Left forelimb (tissue), 1 donor: ENCODE data around the gene FOLR3.
A peak's percentile ranks its signal among the peaks of the same experiment; 100 is the strongest.
"Not testable (repeated sequence)": the region's sequence is repeated elsewhere in the genome, so short reads cannot be mapped to it uniquely, and the experiment has no call there.

Source experiments
- DNase-seq: peaks from one replicate; pipeline ENCODE4 v3.0.0-alpha.2; 2018; ENCODE audit warnings: low spot score

FOLR3 gene

GRCh38 chr11:72123117-72123653 lies 12.3 kb upstream of the FOLR3 start:
- DNase-seq = peak; percentile 1

- DNase-seq = no peak
These were observed 11.5 kb upstream of the FOLR3 start for GRCh38 chr11:72124046-72124445.

DNA sequence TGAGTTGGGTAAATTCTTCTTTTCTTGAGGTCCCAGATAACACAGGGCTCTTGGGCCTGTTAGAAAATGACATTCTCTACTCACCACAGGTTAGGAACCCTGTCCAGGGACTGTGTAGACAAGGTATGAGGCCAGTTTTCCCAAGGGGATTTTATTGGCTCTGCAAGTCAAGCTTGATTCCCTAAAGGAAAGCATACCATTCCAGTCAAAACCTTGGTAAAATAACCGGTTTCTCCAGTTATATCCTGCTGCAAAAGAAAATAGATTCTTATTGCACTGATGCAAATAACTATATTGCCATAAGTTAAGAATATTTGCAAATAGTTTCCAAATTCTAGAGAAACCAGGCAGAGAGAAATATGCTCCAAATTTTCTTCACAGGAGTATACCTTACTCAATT lies 9.6 kb upstream of the FOLR3 start:
- DNase-seq = no peak

DNA sequence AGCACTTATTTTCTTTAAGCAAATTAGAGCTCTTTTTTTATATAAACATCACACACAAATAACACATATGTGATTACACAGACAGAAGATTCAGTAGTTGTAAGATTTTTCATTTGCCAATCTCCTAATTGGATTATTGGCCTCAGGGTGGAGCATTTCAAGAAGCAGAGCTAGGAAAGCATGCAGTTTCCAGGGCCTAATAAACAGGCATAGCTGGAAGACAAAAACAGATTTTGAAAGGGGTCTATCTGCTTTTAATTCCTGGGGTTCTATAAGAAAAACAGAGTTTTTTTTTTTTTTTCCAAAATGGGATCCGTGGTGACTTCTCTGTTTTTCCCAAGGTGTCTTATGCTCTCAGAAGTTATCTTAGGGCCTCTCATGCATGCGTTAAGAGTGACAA lies 7.6 kb upstream of the FOLR3 start:
- DNase-seq = no peak

DNA sequence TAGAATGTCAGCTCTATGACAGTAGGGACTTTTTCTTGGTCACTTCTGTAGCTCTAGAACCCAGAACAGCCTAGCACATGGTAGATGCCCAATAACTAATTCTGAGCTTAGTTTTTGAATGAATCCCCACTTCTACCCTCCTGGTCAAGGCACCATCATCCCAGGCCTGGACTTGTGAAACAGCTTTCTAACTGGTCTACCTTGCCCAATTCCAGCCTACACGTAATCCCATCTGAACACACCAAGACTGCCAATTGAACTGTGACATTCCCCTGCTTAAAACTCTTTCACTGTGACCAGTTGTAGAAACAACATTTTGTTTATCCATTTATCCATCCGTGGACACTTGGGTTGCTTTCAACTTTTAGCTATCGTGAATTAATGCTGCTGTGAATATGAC lies 6.1 kb upstream of the FOLR3 start:
- DNase-seq = no peak

DNA sequence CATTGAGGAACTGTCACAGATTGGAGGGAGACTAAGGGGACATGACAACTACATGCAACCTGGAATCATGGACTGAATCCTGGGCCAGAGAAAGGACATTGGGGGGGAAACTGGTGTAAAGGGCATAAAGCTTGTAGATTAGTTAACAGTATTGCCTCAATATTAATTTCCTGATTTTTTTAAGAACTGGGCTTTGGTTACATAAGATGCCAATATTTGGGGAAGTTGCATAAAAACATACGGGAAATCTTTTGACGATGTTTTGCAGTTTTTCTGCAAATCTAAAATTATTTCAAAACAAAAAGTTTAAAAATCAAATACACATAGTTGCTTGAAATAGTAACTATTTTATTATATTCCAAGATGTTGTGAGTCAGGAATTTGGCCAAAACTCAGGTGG lies 2.9 kb upstream of the FOLR3 start:
- DNase-seq = no peak

- DNase-seq = no peak
These were observed 562 bp downstream of the FOLR3 start for GRCh38 chr11:72135891-72136683.

DNA sequence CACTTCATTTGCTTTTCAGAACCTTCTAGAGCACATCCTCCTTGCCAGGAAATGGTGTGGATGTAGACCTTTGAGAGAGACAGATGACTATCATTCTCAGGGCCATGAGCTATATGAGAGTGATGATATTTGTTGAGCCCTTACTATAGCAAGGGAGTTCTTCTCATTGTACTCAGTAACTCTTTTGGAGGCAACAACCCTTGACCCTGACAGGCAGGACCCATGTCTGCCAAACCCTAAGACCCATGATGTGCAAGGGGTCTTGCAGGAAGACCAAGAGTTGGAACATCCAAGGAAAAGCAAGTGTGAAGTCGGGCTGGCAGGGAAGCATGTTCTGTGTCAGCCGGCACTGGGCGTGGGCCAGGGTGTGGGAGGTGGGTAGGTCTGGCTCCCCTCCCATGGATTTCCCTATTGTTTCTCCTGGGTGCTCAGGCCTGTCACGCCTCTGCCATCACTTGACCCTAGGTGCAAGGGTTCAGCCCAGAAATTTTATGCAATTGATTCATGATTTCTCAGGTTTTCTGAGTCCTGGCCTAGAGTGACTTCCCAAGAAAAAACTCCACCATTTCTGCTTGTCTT lies 1.2 kb downstream of the FOLR3 start:
- no peak for DNase-seq

- no peak for DNase-seq
These were observed 3.4 kb downstream of the FOLR3 start for GRCh38 chr11:72138821-72139390.

DNA sequence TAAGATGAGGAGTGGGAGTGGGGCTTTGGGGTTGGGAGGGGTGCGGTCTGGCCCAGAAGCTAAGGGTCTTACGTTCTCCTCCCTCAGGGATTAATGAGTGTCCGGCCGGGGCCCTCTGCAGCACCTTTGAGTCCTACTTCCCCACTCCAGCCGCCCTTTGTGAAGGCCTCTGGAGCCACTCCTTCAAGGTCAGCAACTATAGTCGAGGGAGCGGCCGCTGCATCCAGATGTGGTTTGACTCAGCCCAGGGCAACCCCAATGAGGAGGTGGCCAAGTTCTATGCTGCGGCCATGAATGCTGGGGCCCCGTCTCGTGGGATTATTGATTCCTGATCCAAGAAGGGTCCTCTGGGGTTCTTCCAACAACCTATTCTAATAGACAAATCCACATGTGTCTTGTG lies 4.0 kb downstream of the FOLR3 start:
- no peak for DNase-seq

DNA sequence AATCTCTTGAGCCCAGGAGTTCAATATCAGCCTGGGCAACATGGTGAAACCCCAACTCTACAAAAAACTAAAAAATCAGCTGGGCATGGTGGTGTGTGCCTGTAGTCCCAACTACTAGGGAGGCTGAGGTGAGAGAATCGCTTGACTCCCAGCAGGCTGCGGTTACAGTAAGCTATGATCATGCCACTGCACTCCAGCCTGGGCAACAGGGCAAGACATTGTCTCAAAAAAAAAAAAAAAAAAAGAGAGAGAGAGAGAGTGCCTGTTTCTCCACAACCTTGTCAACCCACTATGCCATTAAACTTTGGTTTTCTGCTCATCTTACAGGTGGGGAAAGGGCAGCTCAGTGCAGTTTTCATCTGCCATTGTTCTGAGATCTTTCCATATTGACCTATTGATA lies 5.1 kb downstream of the FOLR3 start:
- DNase-seq = no peak

DNA sequence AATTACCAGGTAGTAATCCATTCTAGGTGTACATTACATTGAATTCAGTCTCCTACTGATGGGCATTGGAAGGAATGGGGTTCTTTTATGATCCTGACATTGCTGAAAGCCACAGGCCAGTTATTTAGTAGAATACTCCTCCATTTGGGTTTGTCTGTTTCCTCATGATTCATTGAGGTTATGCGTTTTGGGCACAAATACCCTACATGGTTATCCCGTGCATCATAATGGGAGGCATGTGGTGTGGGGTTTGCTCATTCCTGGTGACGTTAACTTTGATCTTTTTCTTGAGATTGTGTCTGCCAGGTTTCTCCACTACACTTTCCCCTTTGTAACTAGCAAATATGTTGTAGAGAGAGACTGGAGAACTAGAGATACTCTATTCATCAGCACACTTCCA lies 5.5 kb downstream of the FOLR3 start:
- DNase-seq = no peak

DNA sequence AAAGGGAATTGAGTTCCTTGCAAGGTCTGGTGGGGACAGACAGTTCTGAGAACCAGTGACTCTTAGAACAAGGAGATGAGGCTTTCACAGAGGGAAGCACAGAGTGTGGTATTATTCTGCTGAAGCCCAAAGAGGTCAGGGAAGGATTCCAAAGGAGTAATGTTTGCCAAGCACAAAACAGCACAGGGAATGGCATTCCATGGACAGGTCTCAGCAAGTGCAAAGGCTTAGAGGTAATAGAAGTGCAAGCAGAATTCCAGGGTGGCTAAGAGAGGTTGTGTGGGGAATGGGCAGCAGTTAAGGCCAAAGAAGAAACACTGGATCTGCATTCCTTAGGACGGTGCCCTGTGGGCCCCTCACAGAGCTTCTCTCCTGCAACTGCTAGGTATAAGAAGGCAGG lies 6.6 kb downstream of the FOLR3 start:
- DNase-seq = not testable (repeated sequence)

GRCh38 chr11:72142543-72142942 lies 7.0 kb downstream of the FOLR3 start:
- not testable (repeated sequence) for DNase-seq

DNA sequence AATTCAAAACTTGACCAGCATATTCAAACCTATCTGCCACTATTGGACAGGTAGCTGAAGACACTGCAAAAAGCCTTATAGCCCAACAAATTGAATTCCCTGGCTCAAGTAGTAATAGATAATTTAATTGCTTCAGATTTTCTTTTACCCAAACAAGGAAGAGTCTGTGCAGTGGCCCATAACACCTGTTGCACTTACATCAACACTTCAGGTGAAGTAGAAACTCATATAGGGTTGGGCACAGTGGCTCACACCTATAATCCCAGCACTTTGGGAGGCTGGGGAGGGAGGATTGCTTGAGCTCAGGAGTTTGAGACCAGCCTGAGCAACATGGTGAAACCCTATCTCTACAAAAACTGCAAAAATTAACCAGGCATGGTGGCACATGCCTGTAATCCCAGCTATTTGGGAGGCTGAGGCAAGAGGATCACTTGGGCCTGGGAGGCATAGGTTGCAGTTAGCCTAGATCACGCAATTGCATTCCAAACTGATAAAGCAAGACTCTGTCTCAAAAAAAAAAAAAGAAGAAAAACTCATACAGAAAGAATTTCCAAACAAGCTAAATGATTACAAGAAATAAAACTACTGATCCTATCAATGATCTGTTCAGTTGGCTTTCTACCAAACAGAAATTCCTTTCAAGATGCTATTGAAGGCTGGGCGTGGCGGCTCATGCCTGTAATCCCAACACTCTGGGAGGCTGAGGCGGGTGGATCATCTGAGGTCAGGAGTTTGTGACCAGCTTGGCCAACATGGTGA lies 9.5 kb downstream of the FOLR3 start:
- DNase-seq = no peak

DNA sequence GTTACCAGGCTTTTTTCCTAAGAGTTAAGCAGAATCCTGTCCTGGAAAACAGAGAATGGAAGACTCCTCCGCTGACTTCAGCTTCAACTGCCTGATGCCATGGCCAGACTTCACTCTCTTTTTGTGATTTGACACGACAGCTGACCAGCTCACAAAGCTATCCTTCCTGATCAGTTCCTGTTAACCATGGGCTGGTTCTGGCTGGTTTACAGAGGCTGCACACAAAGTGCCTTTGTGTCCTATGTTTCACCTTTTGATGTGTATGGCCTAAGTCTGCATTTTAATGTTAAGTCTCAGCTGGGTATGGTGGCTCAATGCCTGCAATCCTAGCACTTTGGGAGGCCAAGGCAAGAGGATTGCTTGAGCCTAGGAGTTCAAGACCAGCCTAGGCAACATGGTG lies 11.1 kb downstream of the FOLR3 start:
- no peak for DNase-seq

DNA sequence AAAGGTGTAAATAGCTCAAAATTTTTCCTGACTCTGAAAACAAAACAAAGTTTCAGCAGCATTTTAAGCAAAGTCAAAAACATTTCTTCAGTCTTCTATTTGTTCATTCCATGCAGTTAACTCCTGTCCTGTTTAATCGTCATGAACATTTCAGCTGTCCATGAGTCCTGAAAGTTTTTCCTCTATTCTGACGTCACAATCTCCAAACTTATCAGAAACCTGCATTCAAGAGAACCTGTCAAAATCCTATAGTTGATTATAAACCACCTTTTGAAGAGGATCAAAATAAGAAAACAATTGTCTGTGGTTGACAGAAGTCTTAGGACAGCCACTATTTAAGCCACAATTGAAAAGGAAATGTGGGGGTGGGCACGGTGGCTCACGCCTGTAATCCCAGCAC lies 15.4 kb downstream of the FOLR3 start:
- no peak for DNase-seq

GRCh38 chr11:72153874-72154273 lies 18.3 kb downstream of the FOLR3 start:
- not testable (repeated sequence) for DNase-seq

GRCh38 chr11:72154816-72155215 lies 19.3 kb downstream of the FOLR3 start:
- DNase-seq = no peak

DNA sequence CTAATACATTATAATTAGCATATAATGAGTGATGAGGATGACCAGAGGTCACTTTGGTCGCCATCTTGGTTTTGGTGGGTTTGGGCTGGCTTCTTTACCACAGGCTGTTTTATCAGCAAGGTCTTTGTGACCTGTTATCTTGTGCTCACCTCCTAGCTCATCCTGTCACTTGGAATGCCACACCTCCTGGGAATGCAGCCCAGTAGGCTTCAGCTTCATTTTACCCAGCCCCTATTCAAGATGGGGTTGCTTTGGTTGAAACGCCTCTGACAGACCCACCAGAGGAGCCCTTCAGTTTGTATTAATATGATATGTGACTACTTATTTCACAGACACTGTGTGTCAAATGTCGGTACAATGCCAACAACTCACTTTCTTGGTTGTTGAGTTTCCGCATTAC lies 20.2 kb downstream of the FOLR3 start:
- DNase-seq = no peak

DNA sequence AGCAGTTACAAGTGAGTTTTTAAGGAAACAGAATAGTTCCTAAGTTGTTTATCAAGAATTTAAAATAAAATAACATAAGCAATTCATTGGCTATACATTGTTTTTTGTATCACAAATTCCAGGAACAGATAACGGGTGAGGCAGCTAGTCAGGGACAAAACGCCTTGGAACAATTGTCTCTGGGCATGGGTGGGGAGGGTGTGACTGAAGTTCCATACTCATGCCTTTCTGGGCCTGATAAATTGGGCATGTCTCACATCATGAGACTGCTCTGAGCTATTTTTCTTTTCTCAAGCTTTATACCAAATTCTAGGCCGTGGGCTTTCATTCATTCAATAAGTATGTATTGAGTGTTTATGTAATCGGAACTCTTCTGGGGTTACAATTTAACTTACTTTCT lies 21.6 kb downstream of the FOLR3 start:
- DNase-seq = no peak

GRCh38 chr11:72160319-72160718 lies 24.8 kb downstream of the FOLR3 start:
- DNase-seq = peak; percentile 34
